Placental pericyte (primary cell): ENCODE measurements around the gene PCDHGA1. TPM values are rescaled to one million over a fixed set of nuclear protein-coding genes. Genes with fewer than 3 reads are reported as not detected.

ENCODE experiments used
- total RNA-seq: library from RNA; depleted of rRNA; stranded (reverse); fragments of >200 nt; gene quantifications from 2 replicates; pipeline ENCODE4 v1.2.3, GENCODE V29; 2012

Gene PCDHGA1
- total RNA-seq, 1 donor = 0.43 TPM

DNA sequence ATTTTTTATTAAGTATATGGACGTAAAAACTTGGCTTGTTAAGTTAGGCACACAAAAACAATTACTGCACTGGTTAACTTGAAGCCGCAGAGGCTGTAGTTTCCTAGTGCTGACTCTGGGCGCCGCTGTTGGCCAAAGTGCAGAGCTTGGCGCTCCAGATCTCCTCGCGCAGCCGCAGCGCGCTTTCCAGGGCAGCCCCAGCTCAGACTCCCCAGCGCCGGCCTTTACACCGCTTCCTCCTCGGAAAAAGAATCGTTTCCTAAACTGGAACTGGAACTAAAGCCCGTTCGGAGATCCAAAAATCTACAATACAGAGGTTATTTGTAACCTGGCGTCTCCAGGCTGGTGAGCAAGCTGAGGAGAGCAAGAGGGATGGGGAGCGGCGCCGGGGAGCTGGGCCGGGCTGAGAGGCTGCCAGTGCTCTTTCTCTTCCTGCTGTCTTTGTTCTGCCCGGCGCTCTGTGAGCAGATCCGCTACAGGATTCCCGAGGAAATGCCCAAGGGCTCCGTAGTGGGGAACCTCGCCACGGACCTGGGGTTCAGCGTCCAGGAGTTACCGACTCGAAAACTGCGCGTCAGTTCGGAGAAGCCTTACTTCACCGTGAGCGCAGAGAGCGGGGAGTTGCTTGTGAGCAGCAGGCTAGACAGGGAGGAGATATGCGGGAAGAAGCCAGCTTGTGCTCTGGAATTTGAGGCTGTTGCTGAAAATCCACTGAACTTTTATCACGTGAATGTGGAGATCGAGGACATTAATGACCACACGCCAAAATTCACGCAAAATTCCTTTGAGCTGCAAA lies 67.6 kb downstream of the PCDHGA1 start, which contains the start of gene PCDHGB5:
Gene PCDHGB5, plus strand, starts transcription at position 192 of the 796 bp plus-strand sequence. Its CDS starts 181 bp downstream, at position 373.

GRCh38 chr5:141402553-141403243 lies 72.4 kb downstream of the PCDHGA1 start, which contains the start of gene PCDHGA9:
PCDHGA9 (plus strand) TSS chr5:141402778; CDS start chr5:141402953, 175 bp downstream.

GRCh38 chr5:141407790-141408505 lies 77.6 kb downstream of the PCDHGA1 start, which contains the start of gene PCDHGB6:
PCDHGB6 (plus strand) TSS chr5:141408021; CDS start chr5:141408203, 182 bp downstream.

DNA sequence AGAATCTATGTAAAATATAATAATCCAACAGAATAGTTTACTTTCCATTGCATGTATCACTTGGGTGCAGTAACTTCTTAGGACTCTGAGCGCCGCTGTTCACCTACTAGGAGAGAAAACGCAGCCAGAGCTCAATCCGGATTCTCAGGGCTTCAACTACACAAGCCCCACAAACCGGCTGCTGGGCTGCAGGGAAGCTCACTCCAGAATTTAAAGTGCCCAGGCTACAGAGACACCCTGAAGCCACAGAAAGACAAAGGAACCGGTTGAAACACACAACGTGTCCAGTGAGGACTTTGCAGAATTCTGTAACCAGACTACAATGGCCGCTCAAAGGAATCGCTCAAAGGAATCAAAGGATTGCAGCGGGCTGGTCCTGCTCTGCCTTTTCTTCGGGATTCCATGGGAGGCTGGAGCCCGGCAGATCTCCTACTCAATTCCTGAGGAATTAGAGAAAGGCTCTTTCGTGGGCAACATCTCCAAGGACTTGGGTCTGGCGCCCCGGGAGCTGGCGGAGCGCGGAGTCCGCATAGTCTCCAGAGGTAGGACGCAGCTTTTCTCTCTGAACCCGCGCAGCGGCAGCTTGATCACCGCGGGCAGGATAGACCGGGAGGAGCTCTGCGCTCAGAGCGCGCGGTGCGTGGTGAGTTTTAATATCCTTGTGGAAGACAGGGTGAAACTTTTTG lies 82.7 kb downstream of the PCDHGA1 start, which contains the start of gene PCDHGA10:
Gene PCDHGA10, plus strand, starts transcription at position 134 of the 686 bp plus-strand sequence. Its CDS starts 189 bp downstream, at position 323.

GRCh38 chr5:141417494-141418172 lies 87.3 kb downstream of the PCDHGA1 start, which contains the start of gene PCDHGB7:
PCDHGB7 (plus strand) TSS chr5:141417677; CDS start chr5:141417860, 183 bp downstream.

DNA sequence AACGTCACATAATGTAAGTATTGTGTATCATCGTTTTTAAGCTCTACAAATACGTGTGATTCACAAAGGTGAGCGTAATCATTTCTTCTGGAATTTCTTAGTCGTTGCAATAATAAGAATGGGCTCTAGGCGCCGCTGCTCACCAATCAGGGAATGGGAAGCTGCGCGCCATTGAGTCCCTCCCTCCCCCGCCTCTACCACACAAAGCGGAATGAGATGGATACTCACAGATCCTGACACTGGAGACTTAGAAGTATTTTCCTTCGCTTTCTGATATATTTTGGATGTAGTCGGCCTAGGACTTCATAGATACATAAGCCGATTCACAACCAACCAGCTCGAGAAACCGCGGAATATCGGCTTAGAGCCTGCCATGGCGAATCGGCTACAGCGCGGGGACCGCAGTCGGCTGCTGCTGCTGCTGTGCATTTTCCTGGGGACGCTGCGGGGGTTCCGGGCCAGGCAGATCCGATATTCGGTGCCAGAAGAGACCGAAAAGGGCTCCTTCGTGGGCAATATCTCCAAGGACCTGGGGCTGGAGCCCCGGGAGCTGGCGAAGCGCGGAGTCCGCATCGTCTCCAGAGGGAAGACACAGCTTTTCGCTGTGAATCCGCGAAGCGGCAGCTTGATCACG lies 90.7 kb downstream of the PCDHGA1 start, which contains the start of gene PCDHGA11:
Gene PCDHGA11, plus strand, starts transcription at position 197 of the 634 bp plus-strand sequence. Its CDS starts 177 bp downstream, at position 374.

GRCh38 chr5:141430332-141431113 lies 100.2 kb downstream of the PCDHGA1 start, which contains the start of gene PCDHGA12:
PCDHGA12 (plus strand) TSS chr5:141430507; CDS start chr5:141430760, 253 bp downstream.

GRCh38 chr5:141475625-141476131 lies 145.4 kb downstream of the PCDHGA1 start, which contains the start of gene PCDHGC3:
PCDHGC3 (plus strand) TSS chr5:141475966; CDS start chr5:141476117, 151 bp downstream.

DNA sequence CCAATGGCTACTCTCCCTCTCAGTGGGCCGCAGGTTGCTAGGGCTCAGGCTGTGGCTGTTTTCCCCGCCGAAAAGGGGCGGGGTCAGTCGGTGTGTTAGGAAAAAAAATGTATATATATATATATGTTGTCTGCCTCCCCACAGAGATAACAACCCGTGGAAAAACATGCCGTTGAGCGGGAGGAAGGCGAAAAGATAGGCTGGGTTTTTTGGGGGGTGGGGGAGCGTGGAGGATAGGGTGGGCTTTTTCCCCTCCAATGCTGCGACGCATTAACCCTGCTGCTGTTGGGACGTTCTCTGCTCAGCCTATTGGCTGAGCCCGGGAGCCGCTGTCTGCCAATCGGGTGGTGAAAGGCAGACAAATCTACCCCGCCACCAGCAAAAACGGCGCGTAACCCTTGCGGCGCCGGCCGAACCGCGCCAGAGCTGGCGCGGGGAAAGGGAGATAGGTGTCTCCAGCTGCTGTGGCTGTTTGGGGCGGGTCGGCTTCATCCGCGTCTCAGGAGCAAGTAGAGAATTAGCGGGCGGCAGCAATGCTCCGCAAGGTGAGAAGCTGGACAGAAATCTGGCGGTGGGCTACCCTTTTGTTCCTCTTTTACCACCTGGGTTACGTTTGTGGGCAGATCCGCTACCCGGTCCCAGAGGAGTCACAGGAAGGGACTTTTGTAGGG lies 154.5 kb downstream of the PCDHGA1 start, which contains the start of gene PCDHGC4:
Gene PCDHGC4, plus strand, starts transcription at position 390 of the 671 bp plus-strand sequence. Its CDS starts 144 bp downstream, at position 534.

GRCh38 chr5:141488591-141489561 lies 158.6 kb downstream of the PCDHGA1 start, which contains the start of gene PCDHGC5:
PCDHGC5 (plus strand) TSS chr5:141489081; CDS start chr5:141489241, 160 bp downstream.

Other genes starting within 250 kb of the PCDHGA1 start
- gene PCDHB2, start 235.9 kb upstream of the PCDHGA1 start, total RNA-seq = 0.22 and 0.29 TPM in 2 replicates
- under 0.01 and 0.29 TPM in 2 replicates for gene PCDHB3, start 230.0 kb upstream of the PCDHGA1 start, total RNA-seq
- gene PCDHB4, start 208.7 kb upstream of the PCDHGA1 start, total RNA-seq = 0.14 TPM in 1 of 2 replicates, not detected in the other
- gene PCDHB5, start 195.3 kb upstream of the PCDHGA1 start, total RNA-seq = 0.14 and 0.22 TPM in 2 replicates
- under 0.01 and 0.14 TPM in 2 replicates for gene PCDHB6, start 180.5 kb upstream of the PCDHGA1 start, total RNA-seq
- gene PCDHB7, start 157.9 kb upstream of the PCDHGA1 start, total RNA-seq = under 0.01 and 0.14 TPM in 2 replicates
- gene PCDHB8, start 152.7 kb upstream of the PCDHGA1 start, total RNA-seq = 0.29 TPM in 1 of 2 replicates, not detected in the other
- under 0.01 and 0.14 TPM in 2 replicates for gene PCDHB16, start 148.1 kb upstream of the PCDHGA1 start, total RNA-seq
- 0.14 TPM in 1 of 2 replicates, not detected in the other for gene PCDHB9, start 143.4 kb upstream of the PCDHGA1 start, total RNA-seq
- gene PCDHB10, start 138.2 kb upstream of the PCDHGA1 start, total RNA-seq = 0.22 and 0.43 TPM in 2 replicates
- gene PCDHB11, start 130.9 kb upstream of the PCDHGA1 start, total RNA-seq = under 0.01 and 0.29 TPM in 2 replicates
- gene PCDHB12, start 121.8 kb upstream of the PCDHGA1 start, total RNA-seq = under 0.01 TPM in 1 of 2 replicates, not detected in the other
- 0.22 and 0.29 TPM in 2 replicates for gene PCDHB13, start 116.6 kb upstream of the PCDHGA1 start, total RNA-seq
- gene PCDHB14, start 107.2 kb upstream of the PCDHGA1 start, total RNA-seq = 0.29 and 0.44 TPM in 2 replicates
- under 0.01 and 0.14 TPM in 2 replicates for gene PCDHB15, start 85.1 kb upstream of the PCDHGA1 start, total RNA-seq
- 0.44 and 2.0 TPM in 2 replicates for gene SLC25A2, start 26.5 kb upstream of the PCDHGA1 start, total RNA-seq
- gene TAF7, start 9.7 kb upstream of the PCDHGA1 start, total RNA-seq = 43.1 and 61.6 TPM in 2 replicates
- 2.0 and 6.3 TPM in 2 replicates for gene PCDHGA2, start 8.2 kb downstream of the PCDHGA1 start, total RNA-seq
- 4.0 and 5.5 TPM in 2 replicates for gene PCDHGA3, start 13.3 kb downstream of the PCDHGA1 start, total RNA-seq
- 1.8 and 1.9 TPM in 2 replicates for gene PCDHGB1, start 19.6 kb downstream of the PCDHGA1 start, total RNA-seq
- 5.0 and 6.1 TPM in 2 replicates for gene PCDHGA4, start 24.5 kb downstream of the PCDHGA1 start, total RNA-seq
- 2.2 and 3.1 TPM in 2 replicates for gene PCDHGB2, start 29.5 kb downstream of the PCDHGA1 start, total RNA-seq
- 1.5 and 1.9 TPM in 2 replicates for gene PCDHGA5, start 33.6 kb downstream of the PCDHGA1 start, total RNA-seq
- gene PCDHGB3, start 39.7 kb downstream of the PCDHGA1 start, total RNA-seq = 2.6 and 3.3 TPM in 2 replicates
- 4.3 and 4.8 TPM in 2 replicates for gene PCDHGA6, start 43.4 kb downstream of the PCDHGA1 start, total RNA-seq
- 4.3 and 7.7 TPM in 2 replicates for gene PCDHGA7, start 52.2 kb downstream of the PCDHGA1 start, total RNA-seq
- gene PCDHGB4, start 57.2 kb downstream of the PCDHGA1 start, total RNA-seq = 28.2 and 30.4 TPM in 2 replicates
- 2.4 and 3.3 TPM in 2 replicates for gene PCDHGA8, start 62.1 kb downstream of the PCDHGA1 start, total RNA-seq
- 27.3 and 27.4 TPM in 2 replicates for gene PCDHGB5, start 67.4 kb downstream of the PCDHGA1 start, total RNA-seq
- gene PCDHGA9, start 72.3 kb downstream of the PCDHGA1 start, total RNA-seq = 4.6 and 6.2 TPM in 2 replicates
- 4.3 and 5.3 TPM in 2 replicates for gene PCDHGB6, start 77.5 kb downstream of the PCDHGA1 start, total RNA-seq
- 13.2 and 14.0 TPM in 2 replicates for gene PCDHGA10, start 82.5 kb downstream of the PCDHGA1 start, total RNA-seq
- gene PCDHGB7, start 87.2 kb downstream of the PCDHGA1 start, total RNA-seq = 7.6 and 14.0 TPM in 2 replicates
- 12.7 and 19.2 TPM in 2 replicates for gene PCDHGA11, start 90.5 kb downstream of the PCDHGA1 start, total RNA-seq
- gene PCDHGA12, start 100.0 kb downstream of the PCDHGA1 start, total RNA-seq = 30.0 and 37.5 TPM in 2 replicates
- 81.9 and 107 TPM in 2 replicates for gene PCDHGC3, start 145.5 kb downstream of the PCDHGA1 start, total RNA-seq
- 4.4 and 5.0 TPM in 2 replicates for gene PCDHGC4, start 154.5 kb downstream of the PCDHGA1 start, total RNA-seq
- 3.9 and 6.6 TPM in 2 replicates for gene PCDHGC5, start 158.6 kb downstream of the PCDHGA1 start, total RNA-seq